Left cardiac atrium (tissue), 4 donors: ENCODE data around the gene ATP9B. TPM values are rescaled to one million over a fixed set of nuclear protein-coding genes. Genes with fewer than 3 reads are reported as not detected.

Experiments
- ATAC-seq, 2 donors: fragments of 200-7000 bp; cut with Tn5 transposase; one replicate each; pipeline ENCODE4 v1.9.1; 2020; ENCODE audit warnings: mild to moderate bottlenecking in 2 of 2, moderate library complexity in 2 of 2
- DNase-seq: peaks from one replicate; pipeline ENCODE4 v3.0.0-alpha.2; 2020
- intact Hi-C, 2 donors: fragments of 100-400 bp; cut with DNase I; formaldehyde crosslinking; loops; one replicate each; pipeline versions ENCODE4 v1.14.1 to v1.15.1; 2022 to 2023
- long read RNA-seq: library from polyadenylated mRNA; unstranded; transcript quantifications from one replicate; pipeline ENCODE4 v2.0.0, GENCODE V29; 2021
- total RNA-seq, 2 donors: library from RNA; stranded (reverse); fragmentation: NEBNext Ultra II Directional; extraction: Animal tissue kit (Norgen Biotek cat#: 25700); gene quantifications; one replicate each; pipeline ENCODE4 v1.2.1, GENCODE V29; 2021
- donor health status: DM: no; HTN: yes; CAD: no.
- donor health status: DM: no; HTN: yes; CAD: no; lungs with severe emphysema.
- donor health status: DM: yes; HTN: yes; CAD: no.
- donor health status: Dilated cardiomyopathy.

ATP9B gene
- 10 to 100 TPM; 13.5 to 19.4 TPM for total RNA-seq
- long read RNA-seq, full-length matches to known transcripts, result 11 of 21 reads
- long read RNA-seq, partial matches to known transcripts, result 2 of 21 reads
- long read RNA-seq, other reads (novel, unspliced or antisense), result 8 of 21 reads

GRCh38 chr18:79068937-79069716, at the start of gene ATP9B:
Gene ATP9B, plus strand, starts transcription at chr18:79069394. Its CDS starts 17 bp downstream, at chr18:79069411.
- intact Hi-C loops, result no loop called here
- ATAC-seq, result peak; percentile 96

GRCh38 chr18:79019881-79020280, 49.3 kb upstream of the ATP9B start:
- intact Hi-C loops, result no loop called here
- no peak for ATAC-seq

More at GRCh38 chr18:79068937-79069716, at the start of gene ATP9B:
- peak; percentile 98 for DNase-seq

GRCh38 chr18:79022603-79023002, 46.6 kb upstream of the ATP9B start:
- intact Hi-C loops, result no loop called here
- ATAC-seq, result no peak
- DNase-seq, result no peak

More at GRCh38 chr18:79019881-79020280, 49.3 kb upstream of the ATP9B start:
- DNase-seq, result no peak

DNA sequence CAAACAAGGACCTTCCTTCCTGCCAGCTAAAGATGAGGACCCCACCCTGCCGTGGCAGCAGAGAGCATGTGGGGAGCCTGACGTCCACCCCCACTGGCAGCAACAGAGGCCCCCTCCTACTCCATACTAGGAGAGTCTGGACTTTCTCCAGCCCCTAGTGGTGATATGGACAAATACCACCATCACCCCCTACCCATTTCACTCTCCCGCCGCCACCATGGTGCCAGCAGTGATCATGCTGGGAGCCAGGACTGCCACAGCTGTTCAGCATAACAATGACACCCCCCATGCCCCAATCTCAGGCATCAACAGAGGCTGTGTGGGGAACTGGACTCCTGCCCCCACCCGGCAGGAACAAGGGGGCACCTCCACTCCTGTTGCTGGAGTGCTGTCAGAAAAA, 42.7 kb upstream of the ATP9B start:
- intact Hi-C loops, result no loop called here
- ATAC-seq (no peak), DNase-seq (no peak)

- intact Hi-C loops, result no loop called here
- ATAC-seq, result no peak
- DNase-seq, result no peak
Measured at GRCh38 chr18:79030680-79031079, 38.5 kb upstream of the ATP9B start.

DNA sequence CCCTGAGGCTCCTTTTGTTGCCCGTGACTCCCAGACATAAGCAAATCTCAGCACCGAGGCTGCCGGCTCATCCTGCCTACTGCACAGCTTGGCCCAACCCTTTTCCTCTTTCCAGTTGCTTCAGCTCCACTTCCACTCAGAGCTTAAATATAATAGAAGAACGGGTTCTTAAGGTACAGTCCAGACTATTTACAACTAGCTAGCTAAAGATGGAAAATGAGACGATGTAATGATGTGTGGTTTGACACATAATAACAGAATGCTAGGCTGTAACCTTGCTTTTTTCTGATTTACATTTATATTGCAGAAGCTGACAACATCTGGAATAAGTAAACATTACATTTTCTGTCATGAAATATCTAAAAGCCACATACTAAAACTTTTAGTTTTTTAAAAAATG, 26.9 kb upstream of the ATP9B start:
- no peak for DNase-seq
- intact Hi-C loops, result no loop called here
- no peak for ATAC-seq

GRCh38 chr18:79043288-79043687, 25.9 kb upstream of the ATP9B start:
- DNase-seq, result no peak
- intact Hi-C loops, result no loop called here
- ATAC-seq, result no peak

- no peak for DNase-seq
- intact Hi-C loops, result no loop called here
- ATAC-seq, result no peak
Measured at GRCh38 chr18:79046522-79046921, 22.7 kb upstream of the ATP9B start.

DNA sequence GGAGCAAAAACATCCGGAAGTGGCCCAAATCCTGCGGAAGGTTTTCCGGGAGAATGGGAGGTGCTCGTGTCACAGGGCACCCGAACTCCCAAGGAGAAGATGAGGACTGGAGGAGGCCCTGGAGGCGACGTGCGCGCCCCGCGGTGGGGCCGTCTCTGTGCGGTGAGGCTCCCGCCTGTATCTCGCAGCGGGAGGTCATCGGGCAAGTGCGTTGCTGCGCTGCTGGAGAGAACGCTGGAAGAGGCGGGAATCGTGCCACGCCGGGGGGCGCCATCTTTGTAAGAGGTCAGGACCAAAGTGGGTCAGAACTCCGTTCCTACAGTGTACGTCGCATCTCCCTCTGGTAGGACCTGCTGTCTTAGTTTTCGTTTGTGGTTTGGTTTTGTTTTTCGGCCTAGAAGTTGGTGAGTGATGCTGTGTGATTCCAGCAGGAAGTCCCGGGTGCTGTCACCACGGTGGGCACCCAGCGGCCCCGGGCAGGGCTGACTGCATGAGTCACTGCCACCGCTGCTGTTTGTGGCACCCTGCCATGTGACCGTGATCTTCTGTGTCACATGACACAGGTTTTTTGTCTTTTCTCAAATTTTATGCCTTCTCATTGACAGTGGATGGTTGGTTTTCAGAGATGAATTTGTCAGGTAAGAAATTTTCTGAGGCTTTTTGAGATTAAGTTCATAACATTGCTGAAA, 21.5 kb upstream of the ATP9B start:
- DNase-seq (no peak), ATAC-seq (no peak)
- intact Hi-C loops, result no loop called here

- intact Hi-C loops, result no loop called here
- DNase-seq (no peak), ATAC-seq (no peak)
Measured at GRCh38 chr18:79048245-79048632, 21.0 kb upstream of the ATP9B start.

DNA sequence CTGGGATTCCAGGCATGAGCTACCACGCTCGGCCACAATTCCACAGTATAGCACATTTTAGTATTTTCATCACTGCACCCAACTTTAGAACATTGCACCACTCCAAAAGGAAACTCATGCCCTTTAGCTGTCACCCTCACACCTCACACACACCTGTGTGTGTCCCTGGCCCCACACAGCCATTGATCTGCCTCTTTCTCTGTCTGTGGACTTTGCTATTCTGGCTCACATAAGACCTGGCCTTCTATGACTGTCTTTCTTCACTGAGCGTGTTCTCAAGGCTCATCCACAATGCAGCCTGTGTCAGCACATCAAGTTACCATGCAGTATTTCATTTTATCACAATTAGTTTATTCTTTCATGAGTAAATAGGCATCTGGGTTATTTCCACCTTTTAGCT, 19.7 kb upstream of the ATP9B start:
- ATAC-seq, result no peak
- DNase-seq, result no peak
- intact Hi-C loops, result no loop called here

DNA sequence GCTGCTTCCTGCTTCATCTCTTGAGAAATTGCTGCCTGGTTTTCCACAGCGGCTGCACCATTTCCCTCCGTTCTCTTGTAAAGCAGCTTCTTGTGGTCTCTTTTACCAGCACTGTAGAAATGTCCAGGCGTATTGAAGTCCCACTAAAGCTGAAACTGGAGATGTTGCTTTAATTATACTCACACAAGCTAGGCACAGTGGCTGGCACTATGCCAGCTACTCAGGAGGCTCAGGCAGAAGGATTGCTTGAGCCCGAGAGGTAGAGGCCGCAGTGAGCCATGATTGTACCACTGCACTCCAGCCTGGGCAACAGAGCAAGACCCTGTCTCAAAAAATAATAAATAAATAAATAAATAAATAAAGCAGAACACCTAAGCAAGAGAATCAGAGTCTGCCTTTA, 19.2 kb upstream of the ATP9B start:
- DNase-seq (no peak), ATAC-seq (no peak)
- intact Hi-C loops, result no loop called here

- intact Hi-C loops, result no loop called here
- ATAC-seq, result no peak
- DNase-seq, result no peak
Measured at GRCh38 chr18:79056827-79057367, 12.3 kb upstream of the ATP9B start.

DNA sequence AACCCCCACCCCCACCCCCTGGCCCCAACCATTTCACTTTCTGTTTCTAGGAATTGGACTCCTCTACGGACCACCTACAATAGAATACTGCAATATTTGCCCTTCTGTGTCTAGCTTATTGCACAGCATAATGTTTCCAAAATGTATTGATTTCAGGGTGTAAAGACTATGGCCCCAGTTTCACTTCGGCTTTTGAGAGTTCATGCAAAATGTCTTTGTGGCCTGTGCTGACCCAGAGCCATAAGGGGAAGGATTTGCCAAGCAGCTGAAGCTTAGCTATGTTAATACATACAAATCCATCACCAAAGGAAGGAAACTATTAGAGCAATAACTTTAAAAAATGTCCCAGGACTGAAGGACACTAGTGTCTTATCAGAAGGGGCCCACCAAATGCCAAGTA, 11.2 kb upstream of the ATP9B start:
- intact Hi-C loops, result no loop called here

GRCh38 chr18:79062806-79063205, 6.4 kb upstream of the ATP9B start:
- no peak for ATAC-seq
- DNase-seq, result no peak
- intact Hi-C loops, result no loop called here

More for the DNA sequence above, 11.2 kb upstream of the ATP9B start:
- ATAC-seq, result no peak
- DNase-seq, result no peak

DNA sequence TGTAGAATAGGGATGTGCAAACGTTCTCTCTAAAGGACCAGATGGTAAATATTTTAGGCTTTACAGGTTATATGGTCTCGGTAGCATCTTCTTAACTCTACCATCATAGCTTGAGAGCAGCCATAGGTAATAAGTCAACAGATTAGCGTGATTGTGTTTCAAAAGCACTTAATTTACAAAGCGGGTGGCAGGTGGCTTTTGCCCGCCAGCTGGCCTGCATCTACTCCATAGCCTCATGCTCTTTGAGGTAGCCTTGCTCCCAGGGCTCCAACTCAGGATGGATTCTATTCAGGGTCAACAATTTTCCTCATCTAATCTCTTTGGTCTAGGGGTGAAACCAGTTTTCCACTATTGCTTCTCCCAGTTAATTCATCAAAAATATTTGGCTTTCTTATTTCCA, 5.0 kb upstream of the ATP9B start:
- ATAC-seq (no peak), DNase-seq (no peak)
- intact Hi-C loops, result no loop called here

GRCh38 chr18:79065802-79066201, 3.4 kb upstream of the ATP9B start:
- no peak for ATAC-seq
- intact Hi-C loops, result no loop called here
- no peak for DNase-seq

DNA sequence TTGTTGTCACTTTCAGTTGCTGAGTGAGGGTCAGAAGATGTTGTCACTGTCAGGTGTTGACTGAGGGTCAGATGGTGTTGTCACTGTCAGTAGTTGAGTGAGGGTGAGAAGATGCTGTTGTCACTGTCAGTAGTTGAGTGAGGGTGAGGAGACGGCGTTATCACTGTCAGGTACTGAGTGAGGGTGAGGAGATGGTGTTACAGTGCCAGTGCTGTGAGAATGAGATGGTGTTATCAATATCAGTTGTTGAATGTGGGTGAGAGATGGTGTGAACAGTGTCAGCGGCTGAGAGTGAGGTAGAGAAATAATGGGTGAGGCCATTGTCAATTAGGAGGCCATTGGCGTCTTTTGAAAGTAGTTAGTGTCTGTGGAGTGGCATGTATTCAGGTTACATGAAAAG, 1.6 kb upstream of the ATP9B start:
- DNase-seq, result no peak
- intact Hi-C loops, result no loop called here
- no peak for ATAC-seq

DNA sequence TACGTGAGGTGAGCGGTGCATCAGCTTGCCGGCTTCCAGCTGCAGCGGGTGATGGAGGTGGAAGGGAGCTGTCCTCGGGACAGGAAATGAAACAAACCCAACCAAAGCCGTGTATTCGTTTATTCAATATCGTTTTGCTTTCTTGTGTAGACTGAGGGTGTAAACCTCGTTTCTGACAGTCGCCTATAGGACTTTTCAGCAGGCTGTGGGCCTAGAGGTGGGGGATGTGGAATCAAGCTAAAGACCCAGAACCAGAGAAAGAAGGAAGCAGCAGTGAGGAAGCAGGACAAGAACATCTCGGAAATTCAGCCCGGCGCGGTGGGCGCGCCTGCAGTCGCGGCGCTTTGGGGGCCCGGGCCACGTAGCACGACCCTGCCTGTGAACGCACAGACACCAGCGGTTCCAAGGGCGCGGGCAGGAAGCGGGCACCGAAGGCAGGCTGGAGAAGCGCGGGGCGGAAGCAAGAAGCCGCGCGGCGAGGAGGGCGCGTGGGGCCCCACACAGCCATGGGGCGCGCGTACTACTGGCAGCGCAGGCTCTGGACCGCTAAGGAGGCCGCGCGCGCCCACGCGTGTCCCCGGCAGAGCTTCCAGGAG, 755 bp upstream of the ATP9B start:
- intact Hi-C loops, result no loop called here
- ATAC-seq, result peak in 1 of 2 donors; percentile 42
- peak; percentile 40 for DNase-seq

DNA sequence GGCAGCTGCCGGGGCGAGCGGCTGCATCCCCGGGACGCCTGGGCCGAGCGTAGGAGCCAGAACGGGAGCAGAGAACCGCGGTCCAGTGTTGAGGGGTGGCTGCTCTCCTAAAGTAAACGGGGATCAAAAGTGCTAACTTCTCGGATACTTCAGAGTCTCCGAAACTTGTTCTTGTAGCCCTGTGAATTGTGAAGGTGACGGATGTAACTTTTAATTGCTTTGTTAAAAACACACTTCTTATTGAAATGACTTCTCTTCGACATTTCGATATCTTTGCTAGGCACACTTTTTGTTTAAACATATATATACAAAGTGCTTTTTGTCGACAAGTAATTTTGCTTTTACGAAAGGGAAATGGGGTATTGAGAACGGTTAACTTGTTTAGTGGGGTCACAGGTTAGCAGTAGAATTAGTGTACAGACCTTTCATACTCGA, 540 bp downstream of the ATP9B start:
- DNase-seq (no peak), ATAC-seq (peak; percentile 29 to 53)
- intact Hi-C loops, result no loop called here
